GM21786 (cell line): ENCODE results near the gene CHAF1B.
"Not testable (repeated sequence)": the region's sequence is repeated elsewhere in the genome, so short reads cannot be mapped to it uniquely, and the experiment has no call there.

Experiments used
- ATAC-seq: cut with Tn5 transposase; IDR thresholded peaks from one replicate; pipeline ENCODE4 v1.9.1; 2021; ENCODE audit not compliant: unreplicated experiment

Gene CHAF1B

GRCh38 chr21:36385233-36386030, at the start of gene CHAF1B:
Gene CHAF1B, plus strand, starts transcription at chr21:36385392. Its CDS starts 745 bp downstream, at chr21:36386137.
- ATAC-seq, result peak; percentile 81

DNA sequence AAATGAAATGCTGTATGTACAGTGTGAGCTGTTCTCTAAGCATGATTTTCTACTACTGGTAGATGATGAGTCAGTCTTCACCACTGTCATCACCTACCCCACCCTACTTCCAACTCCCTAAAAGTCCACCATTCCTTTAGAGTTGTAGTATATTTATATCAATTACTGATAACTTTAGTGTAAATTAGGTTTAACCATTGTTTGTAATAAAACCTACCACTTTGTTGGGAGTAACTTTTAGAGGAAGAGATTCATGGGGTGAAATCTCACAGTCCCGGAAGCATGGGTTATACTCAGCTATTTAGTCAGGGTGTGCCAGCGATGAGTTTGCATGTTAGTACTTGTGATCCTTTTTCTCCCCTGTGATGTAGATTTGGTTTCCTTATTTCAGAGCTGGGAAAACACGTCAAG, 48.1 kb upstream of the CHAF1B start:
- no peak for ATAC-seq

DNA sequence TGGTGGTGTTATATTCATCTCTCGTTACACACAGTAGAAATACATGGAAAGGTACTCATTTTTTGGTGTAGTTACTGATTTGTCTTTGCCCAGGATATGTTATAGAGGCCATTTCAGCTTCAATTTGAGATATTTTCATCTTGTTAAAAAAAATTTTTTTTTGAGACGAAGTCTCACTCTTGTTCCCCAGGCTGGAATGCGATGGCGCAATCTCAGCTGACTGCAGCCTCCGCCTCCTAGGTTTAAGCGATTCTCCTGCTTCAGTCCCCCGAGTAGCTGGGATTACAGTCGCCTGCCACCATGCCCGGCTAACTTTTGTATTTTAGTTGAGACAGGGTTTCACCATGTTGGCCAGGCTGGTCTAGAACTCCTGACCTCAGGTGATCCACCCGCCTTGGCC, 46.2 kb upstream of the CHAF1B start:
- ATAC-seq, result no peak

DNA sequence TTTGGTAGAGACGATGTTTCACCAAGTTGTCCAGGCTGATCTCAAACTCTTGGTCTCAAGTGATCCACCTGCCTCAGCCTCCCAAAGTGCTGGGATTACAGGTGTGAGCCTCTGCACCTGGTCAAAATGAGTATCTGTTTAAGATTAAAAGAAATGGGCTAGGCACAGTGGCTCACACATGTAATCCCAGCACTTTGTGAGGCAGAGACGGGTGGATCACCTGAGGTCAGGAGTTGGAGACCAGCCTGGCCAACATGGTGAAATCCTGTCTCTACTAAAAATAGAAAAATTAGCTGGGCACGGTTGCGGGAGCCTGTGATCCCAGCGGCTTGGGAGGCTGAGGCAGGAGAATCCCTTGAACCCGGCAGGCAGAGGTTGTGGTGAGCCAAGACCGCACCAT, 42.6 kb upstream of the CHAF1B start:
- not testable (repeated sequence) for ATAC-seq

DNA sequence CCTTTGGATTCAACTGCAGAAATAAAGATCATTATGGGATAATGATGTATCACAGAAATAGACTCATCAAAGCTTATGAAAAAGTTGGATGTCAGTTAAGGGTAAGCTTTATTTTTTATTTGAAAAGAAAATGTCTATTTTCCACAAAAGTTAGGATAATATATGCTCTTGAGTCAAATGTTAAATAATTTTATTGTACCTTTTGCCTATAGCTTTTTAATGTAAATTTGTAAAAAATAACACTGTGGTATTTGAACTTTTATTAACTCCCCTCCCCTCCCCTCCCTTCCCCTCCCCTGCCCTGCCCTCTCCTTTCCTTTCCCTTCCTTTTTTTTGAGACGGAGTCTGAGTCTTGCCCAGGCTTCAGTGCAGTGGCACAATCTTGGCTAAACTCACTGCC, 40.3 kb upstream of the CHAF1B start:
- ATAC-seq, result no peak

DNA sequence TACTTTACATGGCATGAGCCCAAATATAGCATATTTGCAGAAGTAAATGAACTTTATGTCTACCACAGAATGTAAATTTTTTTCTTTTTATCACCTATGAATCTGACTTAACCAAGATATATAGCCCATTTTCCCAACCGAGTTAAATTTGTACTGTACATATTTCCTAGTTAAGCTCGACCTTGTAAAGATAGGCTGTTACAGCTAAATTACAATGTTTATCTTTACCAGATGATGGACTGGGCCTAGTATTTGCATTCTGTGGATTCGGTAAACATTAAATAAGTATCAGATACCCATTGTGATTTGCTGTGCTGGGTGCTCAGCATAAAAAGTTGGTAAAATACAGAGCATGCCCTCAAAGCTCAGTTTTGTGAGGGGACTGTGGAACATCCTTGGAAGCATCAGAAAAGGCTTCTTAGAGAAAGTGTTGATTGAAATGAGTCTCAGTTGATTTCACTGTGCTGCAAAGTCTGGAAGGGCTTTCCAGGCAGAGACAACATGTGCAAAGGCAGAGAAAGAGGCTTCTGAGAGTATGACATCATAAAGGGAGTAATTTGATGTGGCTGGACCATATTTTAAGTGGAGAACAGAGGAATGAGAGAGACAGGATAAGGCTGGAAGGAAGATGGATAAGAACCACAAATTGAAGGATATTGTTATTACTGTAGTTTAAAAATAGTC, 37.8 kb upstream of the CHAF1B start:
- ATAC-seq, result no peak

- ATAC-seq, result no peak
Observed at GRCh38 chr21:36347962-36348328, 37.2 kb upstream of the CHAF1B start.

- no peak for ATAC-seq
Observed at GRCh38 chr21:36349315-36349714, 35.9 kb upstream of the CHAF1B start.

DNA sequence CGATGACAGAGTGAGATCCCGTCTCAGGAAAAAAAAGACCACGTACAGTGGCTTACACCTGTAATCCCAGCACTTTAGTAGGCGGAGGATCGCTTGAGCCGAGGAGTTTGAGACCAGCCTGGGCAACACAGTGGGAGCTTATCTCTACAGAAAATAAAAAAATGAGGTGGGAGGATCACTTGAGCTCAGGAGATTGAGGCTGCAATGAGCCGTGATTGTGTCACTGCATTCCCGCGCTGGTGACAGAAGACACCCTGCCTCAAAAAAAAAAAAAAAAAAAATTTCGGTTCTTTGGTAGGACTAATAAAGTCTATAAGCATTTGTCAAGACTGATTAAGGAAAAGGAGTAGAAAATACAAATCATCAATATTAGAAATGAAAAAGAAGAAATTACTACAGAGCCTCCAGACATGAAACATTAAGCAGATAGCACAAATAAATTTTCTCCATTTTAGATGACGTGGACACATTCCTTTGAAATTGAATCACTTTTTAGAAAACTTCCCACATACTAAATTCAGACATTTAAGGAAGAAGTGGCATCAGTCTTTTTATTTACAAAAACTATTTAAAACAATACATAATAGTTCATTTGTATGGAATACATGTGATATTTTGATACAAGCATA, 34.8 kb upstream of the CHAF1B start:
- no peak for ATAC-seq

GRCh38 chr21:36354918-36355680, 30.1 kb upstream of the CHAF1B start:
- ATAC-seq, result no peak

DNA sequence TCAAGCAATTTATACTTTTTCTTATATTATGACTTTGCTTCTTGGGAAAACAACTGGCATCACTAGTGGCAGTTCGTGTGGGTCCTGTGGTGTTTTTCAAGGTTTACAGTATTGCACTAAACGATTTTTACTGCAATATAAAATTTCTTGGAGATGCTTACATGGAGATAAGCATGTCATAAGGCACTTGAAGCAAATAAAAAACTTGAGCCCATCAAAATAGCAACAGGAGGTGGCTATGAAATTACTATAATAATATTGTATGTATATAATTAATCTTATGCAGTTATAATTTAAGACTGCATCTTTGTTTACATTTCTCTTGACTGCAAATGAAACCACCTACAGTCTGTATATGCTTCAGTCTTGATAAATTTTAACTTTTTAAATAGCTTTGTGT, 29.3 kb upstream of the CHAF1B start:
- no peak for ATAC-seq

DNA sequence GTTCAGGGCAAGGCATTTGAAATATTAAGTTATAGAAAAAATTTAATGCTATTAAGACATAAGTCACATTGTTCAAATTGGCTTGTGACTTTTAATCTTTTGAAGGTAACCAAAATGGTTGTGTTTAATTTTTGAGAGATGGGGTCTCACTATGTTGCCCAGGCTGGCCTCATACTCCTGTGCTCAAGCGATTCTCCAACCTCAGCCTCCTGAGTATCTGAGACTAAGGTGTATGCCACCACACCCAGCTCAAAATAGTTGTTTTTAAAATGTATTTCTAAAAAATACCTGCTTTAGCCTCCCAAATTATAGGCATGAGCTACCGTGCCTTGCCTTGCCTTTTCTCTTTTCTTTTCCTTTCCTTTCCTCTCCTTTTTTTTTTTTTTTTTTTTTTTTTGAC, 26.0 kb upstream of the CHAF1B start:
- ATAC-seq, result no peak

DNA sequence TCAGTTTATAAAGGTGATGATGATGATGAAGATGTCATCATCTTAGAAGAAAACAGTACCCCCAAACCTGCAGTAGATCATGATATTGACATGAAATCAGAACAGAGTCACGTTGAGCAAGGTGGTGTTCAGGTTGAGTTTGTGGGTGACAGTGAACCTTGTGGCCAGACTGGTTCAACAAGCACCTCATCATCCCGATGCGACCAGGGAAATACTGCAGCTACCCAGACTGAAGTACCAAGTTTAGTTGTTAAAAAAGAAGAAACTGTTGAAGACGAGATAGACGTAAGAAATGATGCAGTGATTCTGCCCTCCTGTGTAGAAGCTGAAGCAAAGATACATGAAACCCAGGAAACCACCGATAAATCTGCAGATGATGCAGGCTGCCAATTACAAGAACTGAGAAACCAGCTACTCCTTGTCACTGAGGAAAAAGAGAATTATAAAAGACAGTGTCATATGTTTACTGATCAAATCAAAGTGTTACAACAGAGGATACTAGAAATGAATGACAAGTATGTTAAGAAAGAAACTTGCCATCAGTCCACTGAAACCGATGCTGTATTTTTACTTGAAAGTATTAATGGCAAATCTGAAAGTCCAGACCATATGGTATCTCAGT, 16.0 kb upstream of the CHAF1B start:
- ATAC-seq, result no peak

- no peak for ATAC-seq
Observed at GRCh38 chr21:36375994-36376393, 9.2 kb upstream of the CHAF1B start.

GRCh38 chr21:36377391-36377842, 7.8 kb upstream of the CHAF1B start:
- ATAC-seq, result no peak

DNA sequence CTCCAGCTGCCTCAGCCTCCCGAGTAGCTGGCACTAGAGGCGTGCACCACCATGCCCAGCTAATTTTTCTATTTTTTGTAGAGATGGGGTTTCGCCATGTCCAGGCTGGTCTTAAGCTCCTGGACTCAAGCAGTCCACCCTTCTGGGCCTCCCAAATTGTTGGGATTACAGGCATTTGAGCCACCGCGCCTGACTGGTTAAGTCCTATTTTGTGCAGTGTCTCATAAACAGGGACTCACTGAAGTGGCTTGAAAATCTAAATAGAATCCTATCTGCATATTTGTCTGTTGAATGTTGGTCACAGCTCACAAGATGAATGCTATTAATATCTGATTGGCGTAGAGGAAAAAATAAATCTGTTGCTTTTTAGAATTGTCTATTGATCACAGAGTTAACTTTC, 5.9 kb upstream of the CHAF1B start:
- no peak for ATAC-seq

DNA sequence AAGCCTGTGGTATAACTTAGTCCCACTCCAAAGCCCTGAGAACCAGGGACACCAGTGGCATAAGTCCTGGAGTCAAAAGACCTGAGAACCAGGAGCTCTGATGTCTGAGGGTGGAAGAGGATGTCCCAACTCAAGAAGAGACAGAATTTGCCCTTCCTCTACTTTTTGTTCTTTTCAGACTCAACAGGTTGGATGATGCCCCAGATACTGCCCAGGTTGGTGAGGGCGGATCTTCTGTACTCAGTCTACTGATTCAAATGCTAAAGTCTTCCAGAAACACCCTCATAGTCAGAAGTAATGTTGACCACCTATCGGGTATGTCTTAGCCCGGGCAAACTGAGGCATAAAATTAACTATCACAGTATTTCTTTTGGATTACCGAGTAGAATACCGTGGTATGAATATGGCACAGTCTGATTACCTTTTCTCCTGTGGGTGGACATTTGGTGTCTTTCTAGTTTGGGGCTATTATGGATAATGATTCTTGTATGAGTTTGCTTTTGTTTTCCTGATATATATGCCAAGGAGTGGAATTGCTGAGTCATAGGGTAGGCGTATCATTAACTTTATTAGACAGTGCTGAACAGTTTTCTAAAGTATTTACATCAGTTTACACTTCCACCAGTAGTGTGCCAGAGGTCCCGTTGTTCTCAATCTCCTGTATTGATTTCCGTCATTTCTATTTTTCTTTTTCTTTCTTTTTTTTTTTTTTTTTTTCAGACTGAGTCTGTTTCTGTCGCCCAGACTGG, 3.2 kb upstream of the CHAF1B start:
- ATAC-seq, result no peak

GRCh38 chr21:36382722-36383121, 2.5 kb upstream of the CHAF1B start:
- ATAC-seq, result not testable (repeated sequence)

GRCh38 chr21:36384885-36385232, 333 bp upstream of the CHAF1B start:
- no peak for ATAC-seq

DNA sequence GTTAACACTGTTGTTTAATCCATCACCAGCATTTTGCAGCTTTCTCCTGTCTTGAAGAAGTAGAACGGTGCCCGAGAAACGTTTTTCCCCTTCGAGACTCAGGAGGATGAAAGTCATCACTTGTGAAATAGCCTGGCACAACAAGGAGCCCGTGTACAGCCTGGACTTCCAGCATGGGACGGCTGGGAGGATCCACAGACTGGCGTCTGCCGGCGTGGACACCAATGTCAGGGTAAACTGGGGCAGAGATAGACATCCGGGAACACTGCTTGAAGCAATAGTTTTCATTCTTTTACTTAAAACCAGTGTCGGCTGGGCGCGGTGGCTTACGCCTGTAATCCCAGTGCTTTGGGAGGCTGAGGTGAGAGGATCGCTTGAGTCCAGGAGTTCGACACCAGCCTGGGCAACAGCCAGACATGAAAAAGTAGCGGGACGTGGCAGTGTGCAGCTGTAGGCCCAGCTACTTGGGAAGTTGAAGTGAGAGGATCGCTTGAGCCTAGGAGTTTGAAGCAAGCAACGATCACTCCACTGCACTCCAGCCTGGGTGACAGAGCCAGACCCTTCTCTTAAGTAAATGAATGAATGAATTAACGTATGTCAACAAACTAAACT, 945 bp downstream of the CHAF1B start:
- ATAC-seq, result no peak
